Endothelial cell of umbilical vein (primary cell): ENCODE measurements around the gene KIR2DL1.
"Not testable (repeated sequence)": the region's sequence is repeated elsewhere in the genome, so short reads cannot be mapped to it uniquely, and the experiment has no call there.

Source experiments
- EZH2 ChIP-seq: IDR thresholded peaks from 2 replicates; pipeline ENCODE4 v1.6.1; 2012; ENCODE audit warnings: borderline replicate concordance, low read depth, mild to moderate bottlenecking, moderate library complexity, low read length, inconsistent platforms; ENCODE audit not compliant: severe bottlenecking
- FOS ChIP-seq: IDR thresholded peaks from 2 replicates; pipeline ENCODE4 v1.6.1; 2011; ENCODE audit warnings: mild to moderate bottlenecking, low read length, moderate library complexity, borderline replicate concordance; ENCODE audit not compliant: insufficient read depth
- JUN ChIP-seq: IDR thresholded peaks from 2 replicates; pipeline ENCODE4 v1.6.1; 2011; ENCODE audit warnings: borderline replicate concordance, low read depth; ENCODE audit not compliant: insufficient read length, insufficient read depth
- MAX ChIP-seq: IDR thresholded peaks from 2 replicates; pipeline ENCODE4 v1.6.1; 2011; ENCODE audit not compliant: insufficient read depth, insufficient read length
- POLR2A ChIP-seq: IDR thresholded peaks from 2 replicates; pipeline ENCODE4 v1.6.1; 2012; ENCODE audit warnings: low read depth, mild to moderate bottlenecking, control low read depth, low read length
- POLR2AphosphoS5 ChIP-seq: IDR thresholded peaks from 2 replicates; pipeline ENCODE4 v1.6.1; 2012; ENCODE audit warnings: low read depth, mild to moderate bottlenecking, control low read depth, low read length, moderate library complexity; ENCODE audit not compliant: insufficient read depth
- TF ChIP-seq, protein P1 (sequence below), 2 donors: IDR thresholded peaks; 1 replicate in 1 of 2; 2 replicates in 1 of 2; pipeline ENCODE4 v1.5.1; 2011; ENCODE audit warnings: low read length in 2 of 2, mild to moderate bottlenecking in 2 of 2, moderate library complexity in 2 of 2, control low read depth in 1 of 2, inconsistent platforms in 1 of 2, low read depth in 1 of 2; ENCODE audit not compliant: insufficient read depth in 1 of 2; ENCODE audit errors: extremely low read depth in 1 of 2

GRCh38 chr19:54824416-54824815 is 54.8 kb downstream of the KIR2DL1 start:
- TF ChIP-seq FOS, POLR2A, JUN, MAX, POLR2AphosphoS5, EZH2: not testable (repeated sequence)
- TF ChIP-seq, protein P1, sequence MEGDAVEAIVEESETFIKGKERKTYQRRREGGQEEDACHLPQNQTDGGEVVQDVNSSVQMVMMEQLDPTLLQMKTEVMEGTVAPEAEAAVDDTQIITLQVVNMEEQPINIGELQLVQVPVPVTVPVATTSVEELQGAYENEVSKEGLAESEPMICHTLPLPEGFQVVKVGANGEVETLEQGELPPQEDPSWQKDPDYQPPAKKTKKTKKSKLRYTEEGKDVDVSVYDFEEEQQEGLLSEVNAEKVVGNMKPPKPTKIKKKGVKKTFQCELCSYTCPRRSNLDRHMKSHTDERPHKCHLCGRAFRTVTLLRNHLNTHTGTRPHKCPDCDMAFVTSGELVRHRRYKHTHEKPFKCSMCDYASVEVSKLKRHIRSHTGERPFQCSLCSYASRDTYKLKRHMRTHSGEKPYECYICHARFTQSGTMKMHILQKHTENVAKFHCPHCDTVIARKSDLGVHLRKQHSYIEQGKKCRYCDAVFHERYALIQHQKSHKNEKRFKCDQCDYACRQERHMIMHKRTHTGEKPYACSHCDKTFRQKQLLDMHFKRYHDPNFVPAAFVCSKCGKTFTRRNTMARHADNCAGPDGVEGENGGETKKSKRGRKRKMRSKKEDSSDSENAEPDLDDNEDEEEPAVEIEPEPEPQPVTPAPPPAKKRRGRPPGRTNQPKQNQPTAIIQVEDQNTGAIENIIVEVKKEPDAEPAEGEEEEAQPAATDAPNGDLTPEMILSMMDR (IDR thresholded peaks at IDR 0.05; ENCODE audit: extremely low read depth in 1 of 2, insufficient read depth in 1 of 2, low read depth in 1 of 2, low read length in 2 of 2) = not testable (repeated sequence)
